NCI-H526 treated with DMSO at 0.1 percent for 48 hours (cell line): ENCODE measurements around the gene KRTDAP.
"Not testable (repeated sequence)": the region's sequence is repeated elsewhere in the genome, so short reads cannot be mapped to it uniquely, and the experiment has no call there.

ENCODE experiments used
- DNase-seq: peaks from one replicate; lab custom pipeline; 2025; lab: John Stamatoyannopoulos, UW

KRTDAP gene

DNA sequence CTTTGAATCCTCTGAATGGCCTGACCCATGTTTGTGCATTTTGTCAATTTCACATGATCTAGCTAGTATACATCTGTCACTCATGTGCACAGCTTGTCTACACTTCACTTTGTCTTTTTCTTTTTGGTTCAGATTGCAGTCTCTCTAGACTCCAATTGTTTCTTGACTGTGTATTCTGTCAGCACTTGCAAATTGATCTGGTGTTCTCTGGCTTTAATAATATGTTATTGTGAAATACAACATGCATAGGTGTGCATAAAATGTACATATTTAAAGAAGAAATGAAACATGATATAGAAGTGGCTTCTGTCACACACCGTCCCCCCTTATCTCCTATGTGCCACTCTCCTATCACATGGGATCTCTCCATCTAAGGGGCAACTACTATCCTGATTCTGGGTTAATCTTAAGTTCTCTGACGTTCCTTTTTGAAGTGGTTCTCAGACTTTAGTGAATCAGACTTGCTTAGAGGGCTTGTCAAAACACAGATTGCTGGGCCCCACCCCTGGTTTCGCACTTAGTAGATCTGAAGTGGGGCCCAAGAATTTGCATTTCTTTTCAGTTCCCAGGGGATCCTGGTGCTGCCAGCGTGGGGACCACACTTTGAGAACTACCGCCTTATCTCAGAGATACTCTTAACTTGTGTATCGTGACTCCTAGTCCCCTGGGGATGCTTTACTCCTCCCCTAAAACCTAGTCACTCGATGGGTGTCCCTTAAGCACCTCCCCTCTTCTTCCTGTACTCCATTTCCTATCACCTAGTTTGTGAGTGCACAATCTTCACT lies 5.8 kb downstream of the KRTDAP start:
- DNase-seq = no peak

DNA sequence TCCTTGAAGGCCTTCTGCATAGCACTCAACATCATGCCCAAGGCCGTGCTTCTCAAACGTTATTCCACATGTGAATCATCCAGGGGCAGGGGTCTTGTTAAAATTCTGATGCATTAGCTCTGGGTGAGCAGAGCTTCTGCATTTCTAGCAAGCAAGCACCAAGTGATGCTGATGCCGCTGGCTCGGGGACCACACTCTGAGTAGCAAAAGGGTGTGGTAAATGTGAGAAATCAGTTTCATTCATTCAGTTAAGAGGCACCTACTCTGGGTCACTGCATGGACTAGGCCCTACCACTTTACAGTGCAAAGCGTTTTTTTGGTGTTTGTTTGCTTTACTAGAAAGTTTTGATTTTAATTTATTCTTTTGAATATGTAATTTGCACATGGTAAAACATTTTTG lies 7.2 kb downstream of the KRTDAP start:
- DNase-seq = no peak

DNA sequence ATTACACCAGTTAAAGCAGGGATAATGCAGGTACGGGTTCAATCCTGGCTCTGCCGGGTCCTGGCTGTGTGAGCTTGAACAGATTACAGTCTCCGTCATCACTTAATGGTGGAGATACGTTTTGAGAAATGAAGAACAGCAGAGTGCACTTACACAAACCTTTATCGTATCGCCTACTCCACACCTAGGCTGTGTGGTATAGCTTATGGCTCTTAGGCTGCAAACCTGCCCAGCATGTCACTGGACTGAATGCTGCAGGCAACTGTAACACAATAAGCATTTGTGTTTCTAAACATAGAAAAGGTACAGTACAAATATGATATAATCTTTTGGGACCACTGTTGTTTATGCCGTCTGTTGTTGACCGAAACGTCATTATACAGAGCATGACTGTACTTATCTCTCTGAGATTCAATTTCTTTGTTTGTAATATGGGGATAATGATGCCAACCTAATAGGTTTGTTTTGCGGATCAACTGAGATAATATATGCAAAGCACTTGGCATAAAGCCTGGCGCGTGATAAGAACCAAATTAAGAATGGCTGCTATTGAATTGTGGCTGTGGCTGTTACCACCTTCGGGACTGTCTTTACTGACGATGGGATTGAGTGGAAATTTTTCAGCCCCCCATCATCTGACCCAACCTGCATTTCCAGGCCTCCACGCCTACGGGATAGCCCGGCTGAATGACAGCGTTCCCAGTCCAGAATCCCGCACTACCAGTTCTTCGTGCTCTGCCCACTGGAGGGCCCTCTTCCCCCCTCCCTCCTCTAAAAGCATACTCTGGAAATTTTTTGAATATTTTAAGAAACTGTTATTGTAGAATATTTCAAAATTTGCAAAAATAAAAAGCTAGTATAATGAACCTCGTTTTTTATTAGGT lies 11.2 kb downstream of the KRTDAP start:
- DNase-seq = peak; percentile 96

DNA sequence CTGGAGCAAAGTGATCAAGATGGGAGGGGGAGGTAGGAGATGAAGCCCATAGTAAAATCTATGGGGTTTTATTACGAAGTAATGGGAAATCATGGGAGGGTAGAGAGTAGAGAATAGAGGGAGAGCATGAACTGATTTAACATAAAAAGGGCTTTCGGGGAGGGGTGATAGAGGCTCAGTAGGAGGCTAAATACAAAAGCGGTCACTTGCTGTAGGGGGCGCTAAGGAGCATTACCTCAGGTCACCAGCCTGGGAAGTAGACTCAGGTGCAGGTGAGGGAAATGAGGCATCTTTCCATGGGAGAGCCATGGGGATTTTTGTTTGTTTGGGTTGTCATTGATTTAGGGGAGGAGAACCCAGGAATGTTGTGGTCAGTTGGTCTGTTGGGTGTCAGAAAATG lies 14.1 kb downstream of the KRTDAP start:
- DNase-seq = no peak

DNA sequence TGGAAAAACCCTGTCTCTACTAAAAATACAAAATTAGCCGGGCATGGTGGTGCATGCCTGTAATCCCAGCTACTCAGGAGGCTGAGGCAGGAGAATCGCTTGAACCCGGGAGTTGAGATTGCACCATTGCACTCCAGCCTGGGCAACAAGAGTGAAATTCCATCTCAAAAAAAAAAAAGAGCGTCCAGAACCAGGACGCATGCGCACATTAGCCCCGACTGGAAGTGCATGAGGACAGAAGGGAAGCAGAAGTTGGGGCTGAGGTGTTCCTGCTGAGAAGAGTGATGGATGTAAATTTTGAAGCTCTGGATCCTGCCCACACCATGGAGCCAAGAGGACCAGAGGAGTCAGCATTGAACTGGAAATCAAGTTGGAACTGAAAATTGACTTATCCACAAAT lies 15.7 kb downstream of the KRTDAP start:
- DNase-seq = not testable (repeated sequence)

DNA sequence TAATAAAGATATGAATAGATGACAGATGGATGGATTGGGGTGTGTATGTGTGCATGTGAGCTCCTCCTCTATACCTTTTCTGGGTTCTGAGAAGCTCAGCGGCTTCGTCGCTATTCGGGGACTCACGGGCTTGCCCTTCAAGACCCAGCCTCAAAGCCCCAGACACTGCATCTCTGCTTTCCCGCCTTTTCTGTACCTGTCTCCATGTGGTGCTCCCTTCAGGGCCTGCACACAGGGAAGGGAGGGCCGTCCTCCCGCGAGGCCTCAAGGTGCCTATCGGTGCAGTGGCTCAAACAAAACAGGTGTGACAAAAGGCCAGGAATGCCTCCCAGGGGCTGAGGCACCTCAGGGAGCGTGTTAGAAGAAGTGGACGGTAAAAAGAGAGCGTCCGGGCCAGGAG lies 16.2 kb downstream of the KRTDAP start:
- no peak for DNase-seq

DNA sequence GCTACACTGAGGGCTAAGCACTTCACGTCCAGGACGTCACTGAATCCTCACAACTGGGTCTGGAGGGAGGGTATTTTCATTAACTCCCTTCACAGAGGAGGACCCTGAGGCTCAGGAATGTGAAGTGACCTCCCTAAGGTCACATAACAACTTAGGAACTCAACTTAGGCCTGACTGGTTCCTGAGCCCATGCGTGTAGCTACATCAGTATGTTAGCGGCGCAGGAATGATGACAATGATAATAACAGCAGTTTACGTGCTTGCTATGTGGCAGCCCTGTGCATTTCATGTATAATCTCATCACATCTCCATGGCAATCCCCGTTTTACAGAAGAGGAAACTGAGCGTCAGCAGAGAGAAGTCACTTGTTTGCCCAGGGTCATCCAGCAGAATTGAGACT lies 18.3 kb downstream of the KRTDAP start:
- DNase-seq = no peak

DNA sequence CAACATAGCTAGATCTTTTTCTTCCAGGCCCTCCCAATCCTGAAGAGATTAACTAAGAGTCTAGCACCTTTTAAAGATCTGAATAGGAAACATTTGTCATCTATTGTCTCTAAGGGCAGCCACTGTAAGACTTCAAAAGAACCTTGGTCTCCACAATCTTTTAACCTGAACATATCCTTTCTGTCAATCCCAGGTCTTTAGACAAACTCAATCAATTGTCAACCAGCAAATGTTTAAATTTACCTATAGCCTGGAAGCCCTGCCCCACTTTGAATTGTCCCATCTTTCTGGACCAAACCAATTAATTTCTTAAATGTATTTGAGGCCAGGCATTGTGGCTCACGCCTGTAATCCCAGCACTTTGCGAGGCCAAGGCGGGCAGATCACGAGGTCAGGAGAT lies 19.2 kb downstream of the KRTDAP start:
- not testable (repeated sequence) for DNase-seq

DNA sequence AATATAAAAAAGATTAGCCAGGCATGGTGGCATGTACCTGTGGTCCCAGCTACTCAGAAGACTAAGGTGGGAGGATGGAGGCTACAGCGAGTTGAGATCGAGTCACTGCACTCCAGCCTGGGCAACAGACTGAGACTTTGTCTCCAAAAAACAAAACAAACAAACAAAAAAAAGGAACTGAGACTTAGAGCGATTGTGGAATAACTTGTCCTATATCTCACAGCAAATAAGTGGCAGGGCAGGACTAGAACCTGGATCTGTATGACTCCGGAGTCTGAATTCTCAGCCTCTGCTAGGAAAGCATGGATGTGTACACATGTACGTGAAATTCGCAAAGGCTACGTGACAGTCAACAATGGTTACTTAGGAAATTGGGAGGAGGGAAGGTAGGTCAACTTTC lies 20.1 kb downstream of the KRTDAP start:
- no peak for DNase-seq

DNA sequence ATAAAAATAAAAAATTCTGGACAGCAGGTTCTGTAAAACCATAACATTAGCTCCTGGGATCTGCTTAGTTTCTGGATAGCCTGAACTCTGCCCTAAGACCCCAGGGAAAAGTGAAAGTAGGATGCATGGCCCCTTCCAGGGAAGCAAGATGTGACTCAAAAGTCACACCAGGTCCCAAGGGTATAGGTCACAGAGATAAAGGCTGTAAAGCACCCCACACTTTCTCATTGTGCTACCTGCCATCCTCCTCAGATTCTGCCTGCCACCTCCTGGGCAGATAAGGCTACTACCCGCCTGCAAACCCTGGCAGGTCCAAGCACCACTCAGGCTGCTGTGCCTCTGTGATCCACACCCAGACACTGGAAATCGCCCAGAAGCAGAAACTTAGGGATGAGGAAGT lies 21.6 kb downstream of the KRTDAP start:
- DNase-seq = peak; percentile 43

DNA sequence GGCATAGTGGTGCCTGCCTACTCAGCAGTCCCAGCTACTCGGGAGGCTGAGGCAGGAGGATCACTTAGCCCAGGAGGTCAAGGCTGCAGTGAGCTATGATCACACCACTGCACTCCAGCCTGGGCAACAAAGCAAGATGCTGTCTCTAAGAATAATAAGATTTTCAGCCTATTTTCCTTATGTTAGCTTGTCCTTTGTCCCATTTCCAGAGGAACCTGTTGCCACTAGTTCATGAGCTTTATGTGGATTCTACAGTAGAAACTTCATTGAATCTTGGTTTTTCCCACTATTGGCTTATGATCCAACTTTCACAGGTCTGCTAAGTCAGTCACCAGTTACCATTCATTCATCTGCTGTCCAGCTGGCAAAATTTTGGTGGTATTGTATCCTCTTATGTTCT lies 24.0 kb downstream of the KRTDAP start:
- no peak for DNase-seq

DNA sequence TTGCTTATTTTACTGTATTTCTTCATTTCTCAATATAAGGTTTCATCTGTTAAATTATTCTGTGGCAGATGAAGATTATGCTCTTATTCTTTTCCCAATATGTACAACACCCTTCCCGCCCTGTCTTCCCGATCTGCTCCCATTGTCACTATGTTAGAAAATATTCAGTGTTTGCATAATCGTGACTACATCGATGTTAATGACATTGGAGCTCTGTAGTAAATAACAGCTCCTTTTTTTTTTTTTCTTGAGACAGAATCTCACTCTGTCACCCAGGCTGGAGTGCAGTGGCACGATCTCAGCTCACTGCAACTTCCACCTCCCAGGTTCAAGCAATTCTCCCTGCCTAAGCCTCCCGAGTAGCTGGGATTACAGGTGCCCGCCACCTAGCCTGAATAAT lies 27.3 kb downstream of the KRTDAP start:
- not testable (repeated sequence) for DNase-seq

DNA sequence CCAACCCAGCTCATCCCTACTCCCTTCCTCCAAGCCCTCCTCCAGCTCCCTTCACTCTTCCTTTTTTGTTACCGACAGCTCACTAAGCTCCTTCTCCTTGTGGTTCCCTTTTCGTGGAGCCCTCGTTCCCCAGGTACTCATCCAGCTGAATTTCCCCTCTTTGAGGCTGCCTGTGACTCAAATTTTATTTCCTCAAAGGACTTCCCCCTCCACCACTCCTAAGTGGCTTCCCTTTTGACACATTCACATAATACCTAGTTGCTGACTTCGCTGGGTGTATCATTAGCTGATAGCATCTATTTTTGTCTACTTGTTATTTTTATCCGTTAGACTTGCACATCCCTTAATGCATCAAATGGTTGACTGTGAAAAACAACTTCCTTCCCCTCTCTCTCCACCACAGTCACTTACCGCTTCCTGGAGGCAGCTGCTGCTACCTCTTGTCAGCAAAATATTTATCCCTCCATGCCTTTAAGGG lies 27.7 kb downstream of the KRTDAP start:
- DNase-seq = no peak

DNA sequence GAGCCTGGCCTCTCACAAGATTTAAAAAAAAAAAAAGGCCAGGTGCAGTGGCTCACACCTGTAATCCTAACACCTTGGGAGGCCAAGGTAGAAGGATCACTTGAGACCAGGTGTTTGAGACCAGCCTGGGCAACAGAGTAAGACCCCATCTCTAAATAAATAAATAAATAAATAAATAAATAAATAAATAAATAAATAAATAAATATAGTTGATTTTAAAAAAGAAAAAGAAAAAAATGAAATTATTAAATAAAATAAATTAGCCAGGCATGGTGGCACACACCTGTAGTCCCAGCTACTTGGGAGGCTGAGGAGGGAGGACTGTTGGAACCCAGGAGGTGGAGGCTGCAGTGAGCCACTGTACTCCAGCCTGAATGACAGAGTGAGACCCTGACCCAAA lies 28.5 kb downstream of the KRTDAP start:
- not testable (repeated sequence) for DNase-seq

DNA sequence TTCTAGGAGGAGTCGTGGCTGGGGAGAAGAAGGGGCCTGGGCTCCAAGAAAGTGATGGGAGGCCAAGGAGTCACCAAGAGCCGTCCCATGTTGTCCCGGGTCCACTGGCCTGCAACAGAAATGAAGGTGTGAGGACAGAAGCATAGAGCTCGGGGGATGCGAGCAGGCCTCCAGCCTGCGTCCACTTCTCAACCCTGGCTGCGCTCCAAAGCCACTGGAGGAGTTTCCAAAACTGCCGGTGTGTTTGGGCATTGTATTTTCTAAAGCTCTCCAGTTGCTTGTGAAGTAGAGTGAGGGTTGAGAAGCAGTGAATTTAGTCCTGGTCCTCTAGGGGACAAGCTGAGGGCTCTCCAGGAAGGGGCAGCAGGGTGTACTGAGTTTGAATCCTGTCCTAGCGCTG lies 29.2 kb downstream of the KRTDAP start:
- DNase-seq = no peak

DNA sequence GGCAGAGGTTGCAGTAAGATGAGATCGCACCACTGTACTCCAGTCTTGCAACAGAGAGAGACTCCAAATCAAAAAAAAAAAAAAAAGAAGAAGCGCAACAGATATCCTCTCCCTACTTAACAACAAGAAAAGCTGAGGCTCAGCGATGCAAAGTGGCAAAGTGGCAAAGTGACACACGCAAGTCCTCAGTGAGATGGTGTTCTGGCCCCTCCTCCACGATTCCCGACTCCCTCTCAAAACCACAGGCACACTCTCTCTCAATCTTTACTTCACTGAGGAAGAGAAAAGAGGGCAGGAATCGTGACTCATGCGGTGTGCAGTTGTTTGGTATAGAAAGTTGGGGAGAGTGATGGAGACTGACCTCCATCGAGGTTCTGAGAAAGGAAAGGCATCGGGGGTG lies 29.7 kb downstream of the KRTDAP start:
- DNase-seq = no peak

DNA sequence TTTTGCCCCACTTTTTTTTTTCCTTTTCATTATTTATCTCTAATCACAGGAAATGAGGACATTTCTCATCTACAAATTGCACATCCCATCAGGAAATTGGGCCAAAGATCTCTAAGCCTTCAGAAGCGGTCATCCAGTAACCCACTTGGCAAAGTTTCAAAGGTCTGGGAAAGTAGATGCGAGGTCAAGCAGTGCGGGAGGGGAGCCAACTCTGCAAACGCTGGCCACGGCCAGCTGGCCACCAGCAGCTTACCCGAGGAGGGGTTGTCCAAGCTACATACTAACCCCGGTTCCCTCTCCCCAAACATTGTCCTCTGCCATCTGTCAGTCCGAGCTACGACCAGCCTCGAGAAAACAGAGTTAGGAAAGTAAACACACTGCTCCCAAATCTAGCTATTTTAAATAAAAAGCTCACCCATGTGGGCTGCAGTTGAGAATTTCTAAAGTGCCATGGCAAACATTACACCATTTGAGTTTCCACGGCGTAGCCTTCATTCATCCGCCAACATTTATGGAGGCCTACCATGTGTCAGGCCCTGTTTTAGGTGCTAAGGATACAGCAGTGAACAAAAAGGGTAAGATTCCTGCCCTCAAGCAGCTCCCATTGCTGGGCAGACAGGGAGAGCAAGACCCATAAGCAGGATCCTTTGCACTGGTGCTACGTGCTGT lies 30.7 kb downstream of the KRTDAP start:
- DNase-seq = no peak

DNA sequence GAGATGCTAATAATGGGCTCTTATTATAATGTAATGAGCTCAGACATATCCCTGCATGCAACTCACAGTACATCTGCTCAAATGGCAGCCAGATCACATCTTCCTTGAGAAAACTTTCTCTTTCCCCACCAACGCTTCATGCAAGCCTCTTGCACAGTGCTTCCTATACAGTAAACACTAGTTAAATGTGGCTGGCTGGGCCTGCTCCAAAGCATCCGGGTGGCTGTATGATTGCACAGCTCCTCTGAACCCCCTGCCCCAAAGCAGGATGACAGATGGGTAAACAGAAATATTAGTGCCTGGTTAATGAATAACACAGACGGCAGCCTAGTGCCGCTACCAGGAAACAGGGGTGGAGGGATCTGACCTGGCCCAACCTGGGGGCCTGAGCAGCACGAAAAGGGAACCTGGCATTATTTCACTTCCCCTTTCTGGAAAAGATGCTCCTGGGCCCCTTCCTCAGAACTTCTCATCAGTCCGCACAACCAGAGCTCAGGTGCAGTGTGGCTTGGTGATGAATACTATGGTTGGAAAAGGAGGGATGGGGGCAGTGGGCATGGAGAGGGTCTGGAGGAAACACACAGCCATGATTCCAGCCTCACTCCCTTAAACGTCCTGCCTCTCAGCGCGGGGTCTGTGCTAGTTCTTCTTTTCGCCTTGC lies 31.4 kb downstream of the KRTDAP start:
- DNase-seq = peak; percentile 57

DNA sequence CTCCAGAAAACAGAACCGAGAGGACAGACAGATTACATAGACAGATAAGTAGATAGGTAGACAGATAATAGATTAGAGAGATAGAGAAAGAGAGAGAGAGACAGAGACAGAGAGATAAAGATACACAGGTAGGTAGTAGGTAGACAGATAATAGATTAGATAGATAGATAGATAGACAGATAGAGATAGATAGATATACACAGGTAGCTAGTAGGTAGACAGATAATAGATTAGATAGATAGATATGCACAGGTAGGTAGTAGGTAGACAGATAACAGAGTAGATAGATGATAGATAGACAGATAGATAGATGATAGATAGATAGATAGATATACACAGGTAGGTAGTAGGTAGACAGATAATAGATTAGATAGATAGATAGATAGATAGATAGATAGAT lies 32.1 kb downstream of the KRTDAP start:
- DNase-seq = no peak

DNA sequence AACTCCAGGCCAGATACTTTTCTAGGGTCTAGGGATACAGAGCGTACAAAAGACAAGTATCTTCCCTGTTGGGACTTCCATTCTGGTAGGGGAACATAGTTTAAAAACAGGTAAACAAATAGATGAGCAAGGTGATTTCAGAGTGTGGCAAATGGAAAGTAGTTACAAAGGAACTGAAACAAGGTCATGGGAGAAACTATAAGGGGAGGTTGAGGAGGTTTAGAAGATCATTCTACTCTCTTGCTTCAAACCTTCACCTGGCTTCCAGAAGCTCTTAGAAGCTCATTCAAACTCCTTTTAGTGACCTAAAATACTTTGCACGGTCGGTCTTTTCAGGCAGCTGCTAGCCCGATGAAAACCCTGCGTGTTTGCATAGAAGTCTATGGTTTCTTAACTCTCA lies 33.1 kb downstream of the KRTDAP start:
- DNase-seq = no peak

DNA sequence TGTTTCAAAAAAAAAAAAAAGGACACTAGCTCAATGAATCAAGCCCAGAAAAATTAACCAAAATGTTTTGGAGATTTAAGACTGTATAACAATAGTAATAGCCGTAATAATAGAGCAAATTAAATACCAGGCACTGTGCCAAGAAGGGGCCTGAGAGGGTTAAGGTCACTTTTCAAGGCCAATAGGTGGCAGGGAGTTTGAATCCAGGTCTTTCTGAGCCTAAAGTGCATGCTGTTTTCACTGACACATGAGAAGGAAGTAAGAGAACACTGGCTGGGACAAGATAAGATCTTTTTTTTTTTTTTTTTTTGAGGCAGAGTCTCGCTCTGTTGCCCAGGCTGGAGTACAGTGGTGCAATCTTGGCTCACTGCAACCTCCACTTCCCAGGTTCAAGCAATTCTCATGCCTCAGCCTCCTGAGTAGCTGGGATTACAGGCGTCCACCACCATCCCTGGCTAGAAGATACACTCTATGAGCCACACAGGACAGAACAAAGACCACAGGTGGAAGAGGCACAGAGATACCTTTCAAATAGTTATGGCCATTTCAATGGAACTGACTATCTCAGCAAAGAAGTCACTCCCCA lies 34.6 kb downstream of the KRTDAP start:
- DNase-seq = no peak

DNA sequence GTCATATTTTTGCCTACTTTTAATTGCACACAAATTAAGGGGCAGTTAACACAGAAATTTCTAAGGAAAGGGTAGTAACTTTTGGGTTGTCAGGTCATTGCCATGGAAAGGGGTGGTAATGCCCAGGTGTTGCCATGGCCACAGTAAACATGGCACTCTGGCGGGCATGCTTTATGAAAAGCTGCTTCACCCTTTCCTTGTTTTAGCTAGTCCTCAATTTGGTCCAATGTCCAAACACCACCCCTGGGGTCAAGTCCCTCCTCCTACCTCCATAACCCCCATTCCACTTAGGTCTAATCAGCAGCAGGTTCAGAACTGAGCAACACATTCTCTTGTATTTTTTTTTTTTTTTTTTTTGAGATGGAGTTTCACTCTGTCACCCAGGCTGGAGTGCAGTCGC lies 35.6 kb downstream of the KRTDAP start:
- no peak for DNase-seq
